GM20431 (cell line): ENCODE measurements around the gene TCF7L2.

Experiments
- in situ Hi-C: fragments of 300-500 bp; cut with MseI, MboI; formaldehyde crosslinking; loops from one replicate; pipeline ENCODE4 v1.15.0; 2020; ENCODE audit warnings: low sequenced_read_pairs; ENCODE audit not compliant: unreplicated experiment

TCF7L2 gene

GRCh38 chr10:112961609-112962008 lies 11.6 kb downstream of the TCF7L2 start:
- in situ Hi-C loops, result no loop called here

- in situ Hi-C loops, result no loop called here
Observed at GRCh38 chr10:112962343-112962742, 12.3 kb downstream of the TCF7L2 start.

GRCh38 chr10:112963835-112964234 lies 13.8 kb downstream of the TCF7L2 start:
- in situ Hi-C loops, result no loop called here

- in situ Hi-C loops, result no loop called here
Observed at GRCh38 chr10:112964482-112964881, 14.4 kb downstream of the TCF7L2 start.

GRCh38 chr10:112966194-112966855 lies 16.3 kb downstream of the TCF7L2 start:
- in situ Hi-C loops, result no loop called here

- in situ Hi-C loops, result no loop called here
Observed at GRCh38 chr10:112967200-112967599, 17.2 kb downstream of the TCF7L2 start.

GRCh38 chr10:112969131-112969530 lies 19.1 kb downstream of the TCF7L2 start:
- in situ Hi-C loops, result no loop called here

GRCh38 chr10:112969542-112969941 lies 19.5 kb downstream of the TCF7L2 start:
- in situ Hi-C loops, result no loop called here

- in situ Hi-C loops, result no loop called here
Observed at GRCh38 chr10:112970021-112970420, 20.0 kb downstream of the TCF7L2 start.

GRCh38 chr10:112972606-112973005 lies 22.6 kb downstream of the TCF7L2 start:
- in situ Hi-C loops, result no loop called here

GRCh38 chr10:112973046-112973445 lies 23.0 kb downstream of the TCF7L2 start:
- in situ Hi-C loops, result no loop called here

GRCh38 chr10:112973805-112974204 lies 23.8 kb downstream of the TCF7L2 start:
- in situ Hi-C loops, result no loop called here

GRCh38 chr10:112977426-112977898 lies 27.4 kb downstream of the TCF7L2 start:
- in situ Hi-C loops, result no loop called here

- in situ Hi-C loops, result no loop called here
Observed at GRCh38 chr10:112979927-112980326, 29.9 kb downstream of the TCF7L2 start.

GRCh38 chr10:112980937-112981336 lies 30.9 kb downstream of the TCF7L2 start:
- in situ Hi-C loops, result no loop called here

GRCh38 chr10:112981553-112981952 lies 31.5 kb downstream of the TCF7L2 start:
- in situ Hi-C loops, result no loop called here

- in situ Hi-C loops, result no loop called here
Observed at GRCh38 chr10:112983444-112984056, 33.5 kb downstream of the TCF7L2 start.

GRCh38 chr10:112984756-112985155 lies 34.7 kb downstream of the TCF7L2 start:
- in situ Hi-C loops, result no loop called here

- in situ Hi-C loops, result no loop called here
Observed at GRCh38 chr10:112985690-112986543, 35.9 kb downstream of the TCF7L2 start.

GRCh38 chr10:112986544-112987190 lies 36.6 kb downstream of the TCF7L2 start:
- in situ Hi-C loops, result no loop called here
